HEK293 (cell line): ENCODE results near the gene GNB1L.

Source experiments
- CTCF ChIA-PET: fragments of 350-600 bp; formaldehyde crosslinking; extraction: SDS; loops from one replicate; lab custom pipeline; 2021; ENCODE audit warnings: antibody characterized with exemption; lab: Yijun Ruan, JAX
- POLR2A ChIA-PET: fragments of 300-600 bp; formaldehyde crosslinking; extraction: SDS; loops from one replicate; lab custom pipeline; 2020; ENCODE audit warnings: antibody characterized with exemption, inconsistent platforms; lab: Yijun Ruan, JAX
- H3K27ac ChIP-seq: fragments of 200-500 bp; sonication (Bioruptor generic); 2 replicates; pipeline ENCODE4 v1.5.1; 2014; ENCODE audit warnings: low read depth, low read length, control low read depth, inconsistent platforms; ENCODE audit errors: extremely low read depth
- H3K36me3 ChIP-seq, 2 experiments: fragments of 200-500 bp in 1 of 2; sonication (Bioruptor generic) in 1 of 2; 1 replicate in 1 of 2; 2 replicates in 1 of 2; pipeline ENCODE4 v1.5.1; 2014 to 2017; ENCODE audit warnings: inconsistent platforms in 2 of 2, low read length in 2 of 2; ENCODE audit not compliant: control insufficient read depth in 2 of 2, insufficient read depth in 1 of 2
- H3K4me1 ChIP-seq: fragments of 200-500 bp; sonication (Bioruptor generic); 2 replicates; pipeline ENCODE4 v1.5.1; 2014; ENCODE audit warnings: mild to moderate bottlenecking, low read length, inconsistent platforms; ENCODE audit not compliant: control insufficient read depth, insufficient read depth
- H3K4me3 ChIP-seq: 2 replicates; pipeline ENCODE4 v1.5.1; 2011; ENCODE audit warnings: low read depth, mild to moderate bottlenecking, control low read depth, low read length, moderate library complexity
- H3K9me3 ChIP-seq: fragments of 200-500 bp; sonication (Bioruptor generic); 2 replicates; pipeline ENCODE4 v1.5.1; 2014; ENCODE audit warnings: low read depth, low read length, inconsistent platforms; ENCODE audit not compliant: control insufficient read depth, insufficient read depth
- CTCF ChIP-seq: fragments of 450-650 bp; formaldehyde crosslinking; IDR thresholded peaks from 2 replicates; pipeline ENCODE4 v1.5.1; 2016; ENCODE audit warnings: missing biosample characterization, missing genetic modification characterization
- GLIS1 ChIP-seq: fragments of 450-650 bp; formaldehyde crosslinking; IDR thresholded peaks from 2 replicates; pipeline ENCODE4 v1.5.1; 2016; ENCODE audit warnings: missing biosample characterization, missing genetic modification characterization
- GLIS2 ChIP-seq: fragments of 450-650 bp; formaldehyde crosslinking; IDR thresholded peaks from 2 replicates; pipeline ENCODE4 v1.5.1; 2016; ENCODE audit warnings: missing biosample characterization, missing genetic modification characterization
- KLF1 ChIP-seq: fragments of 450-650 bp; formaldehyde crosslinking; IDR thresholded peaks from 2 replicates; pipeline ENCODE4 v1.5.1; 2016; ENCODE audit warnings: missing biosample characterization, missing genetic modification characterization
- PRDM4 ChIP-seq: fragments of 450-650 bp; formaldehyde crosslinking; IDR thresholded peaks from 2 replicates; pipeline ENCODE4 v1.5.1; 2017; ENCODE audit warnings: missing biosample characterization, missing genetic modification characterization
- ZBTB17 ChIP-seq: fragments of 450-650 bp; formaldehyde crosslinking; IDR thresholded peaks from 2 replicates; pipeline ENCODE4 v1.5.1; 2016; ENCODE audit warnings: missing biosample characterization, missing genetic modification characterization
- ZNF19 ChIP-seq: fragments of 450-650 bp; formaldehyde crosslinking; IDR thresholded peaks from 2 replicates; pipeline ENCODE4; 2016; ENCODE audit warnings: missing biosample characterization, missing genetic modification characterization, low read depth
- ZNF202 ChIP-seq: fragments of 450-650 bp; formaldehyde crosslinking; IDR thresholded peaks from 2 replicates; pipeline ENCODE4 v1.5.1; 2016; ENCODE audit warnings: missing biosample characterization, missing genetic modification characterization, borderline replicate concordance
- ZNF280D ChIP-seq: fragments of 450-650 bp; formaldehyde crosslinking; IDR thresholded peaks from 2 replicates; pipeline ENCODE4 v1.5.1; 2016; ENCODE audit warnings: missing biosample characterization, missing genetic modification characterization
- ZNF398 ChIP-seq: fragments of 450-650 bp; formaldehyde crosslinking; IDR thresholded peaks from 2 replicates; pipeline ENCODE4 v1.5.1; 2017; ENCODE audit warnings: missing biosample characterization, missing genetic modification characterization
- ZNF518A ChIP-seq: fragments of 450-650 bp; formaldehyde crosslinking; conservative IDR thresholded peaks from 2 replicates; pipeline ENCODE4 v1.5.1; 2016; ENCODE audit warnings: low read depth, missing biosample characterization, missing genetic modification characterization
- ZNF626 ChIP-seq: fragments of 450-650 bp; sonication (Bioruptor Pico); formaldehyde crosslinking; IDR thresholded peaks from 2 replicates; pipeline ENCODE4 v1.5.1; 2018; ENCODE audit warnings: missing biosample characterization, missing genetic modification characterization, inconsistent platforms
- ZNF639 ChIP-seq: fragments of 450-650 bp; formaldehyde crosslinking; IDR thresholded peaks from 2 replicates; pipeline ENCODE4 v1.5.1; 2016; ENCODE audit warnings: missing biosample characterization, missing genetic modification characterization
- ZNF654 ChIP-seq: fragments of 450-650 bp; formaldehyde crosslinking; IDR thresholded peaks from 2 replicates; pipeline ENCODE4 v1.5.1; 2016; ENCODE audit warnings: low read depth, missing biosample characterization, missing genetic modification characterization
- ZNF664 ChIP-seq: fragments of 450-650 bp; formaldehyde crosslinking; IDR thresholded peaks from 2 replicates; pipeline ENCODE4 v1.5.1; 2016; ENCODE audit warnings: missing biosample characterization, missing genetic modification characterization

Gene GNB1L

GRCh38 chr22:19853879-19854777 is 546 bp downstream of the GNB1L start (continued):
- TF ChIP-seq ZNF639 (tag by site-specific recombination) (0 out of 2 replicates have a peak, but pooled peaks have one; percentile 39), ZNF202 (tag by site-specific recombination) (no peak), ZNF280D (no peak), ZNF518A (0 out of 2 replicates have a peak, but pooled peaks have one; percentile 19), ZBTB17 (tag by site-specific recombination) (no peak), PRDM4 (tag by site-specific recombination) (peak; percentile 34; the same call in 1 of the 2 replicates)

GRCh38 chr22:19853058-19853878 is 1.4 kb downstream of the GNB1L start:
- Histone ChIP-seq H3K4me3 (peak overlapping the region; percentile 86), H3K4me1 (no peaks in the 10 kb centered on the region), H3K27ac (peak overlapping the region; percentile 6; the same call in 1 of the 2 replicates), H3K9me3 (no peaks in the 10 kb centered on the region), H3K36me3 (peaks cover 0 to 45% of the 10 kb centered on the region in 2 experiments; a peak in 1 of 3 replicates)
- CTCF ChIA-PET, result interaction anchor here (1.3 kb wide), 1 partner anchor 57 kb away, joined by 9 read pairs; no protein-coding TSS in a partner anchor
- POLR2A ChIA-PET, result interaction anchor here (1.1 to 3.5 kb wide), 7 partner anchors 28 to 123 kb away, joined by 3 to 12 read pairs (median 7); no protein-coding TSS in a partner anchor
- TF ChIP-seq KLF1 (tag by site-specific recombination), result no peak
- TF ChIP-seq ZNF626 (tag by site-specific recombination), result no peak
- peak; percentile 50; the same call in 1 of the 2 replicates for TF ChIP-seq GLIS1 (tag by site-specific recombination)
- no peak for TF ChIP-seq ZNF664 (tag by site-specific recombination)
- TF ChIP-seq GLIS2 (tag by site-specific recombination), result peak; percentile 52
- TF ChIP-seq ZNF19 (tag by site-specific recombination), result no peak
- no peak for TF ChIP-seq ZNF654 (tag by site-specific recombination)
- peak; percentile 42; the same call in 1 of the 2 replicates for TF ChIP-seq ZNF398 (tag by site-specific recombination)
- TF ChIP-seq CTCF (tag by site-specific recombination), result peak; percentile 59
